ENCODE measurements around the gene PRKD1.

- TF ChIP-seq, protein P1, sequence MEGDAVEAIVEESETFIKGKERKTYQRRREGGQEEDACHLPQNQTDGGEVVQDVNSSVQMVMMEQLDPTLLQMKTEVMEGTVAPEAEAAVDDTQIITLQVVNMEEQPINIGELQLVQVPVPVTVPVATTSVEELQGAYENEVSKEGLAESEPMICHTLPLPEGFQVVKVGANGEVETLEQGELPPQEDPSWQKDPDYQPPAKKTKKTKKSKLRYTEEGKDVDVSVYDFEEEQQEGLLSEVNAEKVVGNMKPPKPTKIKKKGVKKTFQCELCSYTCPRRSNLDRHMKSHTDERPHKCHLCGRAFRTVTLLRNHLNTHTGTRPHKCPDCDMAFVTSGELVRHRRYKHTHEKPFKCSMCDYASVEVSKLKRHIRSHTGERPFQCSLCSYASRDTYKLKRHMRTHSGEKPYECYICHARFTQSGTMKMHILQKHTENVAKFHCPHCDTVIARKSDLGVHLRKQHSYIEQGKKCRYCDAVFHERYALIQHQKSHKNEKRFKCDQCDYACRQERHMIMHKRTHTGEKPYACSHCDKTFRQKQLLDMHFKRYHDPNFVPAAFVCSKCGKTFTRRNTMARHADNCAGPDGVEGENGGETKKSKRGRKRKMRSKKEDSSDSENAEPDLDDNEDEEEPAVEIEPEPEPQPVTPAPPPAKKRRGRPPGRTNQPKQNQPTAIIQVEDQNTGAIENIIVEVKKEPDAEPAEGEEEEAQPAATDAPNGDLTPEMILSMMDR (IDR thresholded peaks at IDR 0.05; ENCODE audit: low read depth, low read length), result no peak
- no peak for TF ChIP-seq EZH2phosphoT487 (IDR thresholded peaks at IDR 0.05; ENCODE audit: low read depth)
Observed at GRCh38 chr14:29802211-29802610, 125.4 kb downstream of the PRKD1 start.
